Activated T-cell treated with anti-CD3 and anti-CD28 coated beads, Interleukin-2, amount 50 U/mL, for 4 hours (primary cell): ENCODE data around the gene NT5M. TPM values are rescaled to one million over a fixed set of nuclear protein-coding genes. Genes with fewer than 3 reads are reported as not detected.
"Not testable (repeated sequence)": the region's sequence is repeated elsewhere in the genome, so short reads cannot be mapped to it uniquely, and the experiment has no call there.

Source experiments
- ATAC-seq, 2 donors: fragments of 200-7000 bp; cut with Tn5 transposase; one replicate each; pipeline ENCODE4 v1.10.0; 2021
- DNase-seq: peaks from one replicate; pipeline ENCODE4 v3.0.0-alpha.2; 2020
- H3K27me3 Mint-ChIP-seq: one replicate; pipeline ENCODE4 v1.8.0; 2021; ENCODE audit warnings: low read depth, mixed read lengths
- H3K36me3 Mint-ChIP-seq: one replicate; pipeline ENCODE4 v1.8.0; 2022; ENCODE audit warnings: mixed read lengths; ENCODE audit not compliant: insufficient read depth
- H3K4me1 Mint-ChIP-seq: one replicate; pipeline ENCODE4 v1.8.0; 2021; ENCODE audit warnings: low read depth, mixed read lengths
- H3K4me3 Mint-ChIP-seq: one replicate; pipeline ENCODE4 v1.8.0; 2021; ENCODE audit warnings: mild to moderate bottlenecking, moderate library complexity, mixed read lengths
- H3K9me3 Mint-ChIP-seq: one replicate; pipeline ENCODE4 v1.8.0; 2021; ENCODE audit warnings: mixed read lengths
- total RNA-seq, 3 donors: library from RNA; stranded (reverse); gene quantifications; one replicate each; pipeline ENCODE4 v1.2.1, GENCODE V29; 2021

Gene NT5M
- total RNA-seq, 3 donors from 2014 or later, result 2.6 to 3.3 (median 3.2) TPM

- no peaks in the 10 kb centered on the region for H3K4me1 Mint-ChIP-seq
- no peaks in the 10 kb centered on the region for H3K36me3 Mint-ChIP-seq
- H3K4me3 Mint-ChIP-seq, result no peak overlapping the region
- peaks cover 2% of the 10 kb centered on the region for H3K27me3 Mint-ChIP-seq
- ATAC-seq (no peak), DNase-seq (no peak)
- no peaks in the 10 kb centered on the region for H3K9me3 Mint-ChIP-seq
These were observed 76.2 kb downstream of the NT5M start for GRCh38 chr17:17379197-17379991.

- no peaks in the 10 kb centered on the region for H3K4me1 Mint-ChIP-seq
- DNase-seq (no peak), ATAC-seq (no peak)
- no peak overlapping the region for H3K4me3 Mint-ChIP-seq
- no peaks in the 10 kb centered on the region for H3K36me3 Mint-ChIP-seq
- H3K9me3 Mint-ChIP-seq, result no peaks in the 10 kb centered on the region
- H3K27me3 Mint-ChIP-seq, result peaks cover 2% of the 10 kb centered on the region
These were observed 77.2 kb downstream of the NT5M start for GRCh38 chr17:17380145-17380925.

GRCh38 chr17:17381446-17382064, 78.4 kb downstream of the NT5M start:
- DNase-seq, result no peak
- no peak overlapping the region for H3K4me3 Mint-ChIP-seq
- ATAC-seq, result no peak
- H3K9me3 Mint-ChIP-seq, result no peaks in the 10 kb centered on the region
- H3K27me3 Mint-ChIP-seq, result peaks cover 2% of the 10 kb centered on the region
- H3K4me1 Mint-ChIP-seq, result no peaks in the 10 kb centered on the region
- no peaks in the 10 kb centered on the region for H3K36me3 Mint-ChIP-seq

GRCh38 chr17:17382065-17382459, 78.9 kb downstream of the NT5M start:
- H3K4me3 Mint-ChIP-seq, result no peak overlapping the region
- DNase-seq (no peak), ATAC-seq (no peak)
- H3K27me3 Mint-ChIP-seq, result peaks cover 2% of the 10 kb centered on the region
- H3K9me3 Mint-ChIP-seq, result no peaks in the 10 kb centered on the region
- no peaks in the 10 kb centered on the region for H3K36me3 Mint-ChIP-seq
- H3K4me1 Mint-ChIP-seq, result no peaks in the 10 kb centered on the region

DNA sequence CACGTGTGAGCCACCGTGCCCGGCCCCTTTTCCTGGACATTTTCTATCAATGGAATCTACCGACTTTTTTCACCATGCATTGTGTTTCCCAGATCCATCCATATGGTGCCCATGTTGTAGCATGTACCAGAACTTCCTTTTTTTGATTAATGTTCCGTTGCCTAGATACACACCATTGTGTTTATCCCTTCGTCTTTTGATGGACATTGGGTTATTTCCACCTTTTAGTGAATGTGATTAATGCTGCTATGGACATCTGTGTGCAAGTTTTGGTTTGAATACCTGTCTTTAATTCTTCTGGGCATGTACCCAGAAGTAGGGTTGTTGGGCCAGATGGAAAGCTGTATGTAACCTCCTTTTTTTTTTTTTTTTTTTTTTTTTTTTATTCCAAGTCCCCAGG, 79.8 kb downstream of the NT5M start:
- H3K36me3 Mint-ChIP-seq, result no peaks in the 10 kb centered on the region
- no peaks in the 10 kb centered on the region for H3K9me3 Mint-ChIP-seq
- ATAC-seq, result no peak
- no peak overlapping the region for H3K4me3 Mint-ChIP-seq
- peaks cover 2% of the 10 kb centered on the region for H3K27me3 Mint-ChIP-seq
- no peaks in the 10 kb centered on the region for H3K4me1 Mint-ChIP-seq
- DNase-seq, result no peak

DNA sequence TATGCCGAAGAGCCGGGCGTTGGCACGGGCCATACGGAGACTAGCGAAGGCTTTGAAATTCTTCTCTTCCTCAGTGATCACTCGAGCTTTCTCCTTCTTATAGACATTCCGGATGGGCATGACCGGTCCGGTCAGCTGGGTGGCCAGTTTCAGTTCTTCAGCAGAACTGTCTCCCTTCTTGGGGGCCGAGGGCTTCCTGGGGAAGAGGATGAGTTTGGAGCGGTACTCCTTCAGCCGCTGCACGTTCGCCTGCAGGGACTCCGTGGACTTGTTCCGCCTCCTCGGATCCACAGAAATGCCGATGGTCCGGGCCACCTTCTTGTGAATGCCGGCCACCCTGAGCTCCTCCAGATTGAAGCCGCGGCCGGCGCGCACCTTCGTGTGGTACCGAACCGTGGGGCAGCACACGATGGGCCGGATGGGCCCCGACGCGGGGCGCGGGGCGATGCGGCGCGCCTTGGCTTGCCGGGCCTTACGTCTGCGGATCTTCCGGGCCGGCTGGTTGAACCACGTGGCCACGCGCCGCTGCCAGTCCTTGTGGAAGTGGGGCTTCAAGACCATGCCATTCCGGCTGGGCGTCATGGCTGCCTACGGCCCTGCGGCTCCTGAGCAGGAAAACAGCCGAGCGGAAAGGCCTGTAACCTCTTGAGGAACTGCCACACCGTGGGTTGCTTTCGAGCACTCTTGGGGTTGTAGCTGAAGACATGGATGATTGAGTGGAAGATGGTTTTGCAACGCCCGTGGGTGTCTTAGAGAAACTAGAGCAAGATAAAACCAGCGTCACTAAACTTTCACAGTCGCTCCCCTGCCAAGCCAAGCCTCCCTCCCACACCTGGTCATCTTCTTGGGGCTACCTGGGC, 80.5 kb downstream of the NT5M start:
- not testable (repeated sequence) for H3K36me3 Mint-ChIP-seq, H3K4me3 Mint-ChIP-seq, DNase-seq, H3K27me3 Mint-ChIP-seq, H3K9me3 Mint-ChIP-seq, ATAC-seq, H3K4me1 Mint-ChIP-seq

GRCh38 chr17:17384291-17384615, 81.1 kb downstream of the NT5M start:
- peaks cover 2% of the 10 kb centered on the region for H3K27me3 Mint-ChIP-seq
- ATAC-seq (no peak), DNase-seq (no peak)
- H3K4me3 Mint-ChIP-seq, result no peak overlapping the region
- H3K9me3 Mint-ChIP-seq, result no peaks in the 10 kb centered on the region
- no peaks in the 10 kb centered on the region for H3K36me3 Mint-ChIP-seq
- H3K4me1 Mint-ChIP-seq, result no peaks in the 10 kb centered on the region

DNA sequence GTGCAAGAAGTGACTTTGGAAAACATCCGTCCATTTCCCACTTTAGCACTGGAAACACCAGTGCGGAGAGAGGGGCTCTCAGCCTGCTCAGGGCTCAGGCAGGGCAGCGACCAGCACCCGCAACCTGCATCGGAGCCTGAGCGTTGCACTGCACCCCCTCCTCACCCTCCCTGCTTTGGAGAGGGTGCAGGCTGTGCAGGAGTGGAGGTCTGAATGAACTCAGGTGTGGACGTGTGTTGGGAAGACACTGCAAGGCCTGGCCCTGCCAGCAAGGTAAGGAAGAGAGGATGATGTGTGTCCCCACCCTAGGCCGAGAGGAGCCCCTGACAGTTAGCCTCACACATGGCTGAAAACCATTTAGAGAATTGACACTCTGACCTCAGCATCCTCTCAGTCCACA, 81.8 kb downstream of the NT5M start:
- Mint-ChIP-seq H3K27me3 (no peaks in the 10 kb centered on the region), H3K9me3 (no peaks in the 10 kb centered on the region), H3K4me3 (no peak overlapping the region), H3K36me3 (no peaks in the 10 kb centered on the region), H3K4me1 (no peaks in the 10 kb centered on the region)
- no peak for DNase-seq
- ATAC-seq, result no peak

GRCh38 chr17:17385491-17385890, 82.3 kb downstream of the NT5M start:
- no peak for DNase-seq
- Mint-ChIP-seq H3K36me3 (no peaks in the 10 kb centered on the region), H3K9me3 (no peaks in the 10 kb centered on the region), H3K27me3 (no peaks in the 10 kb centered on the region), H3K4me3 (no peak overlapping the region), H3K4me1 (no peaks in the 10 kb centered on the region)
- no peak for ATAC-seq

DNA sequence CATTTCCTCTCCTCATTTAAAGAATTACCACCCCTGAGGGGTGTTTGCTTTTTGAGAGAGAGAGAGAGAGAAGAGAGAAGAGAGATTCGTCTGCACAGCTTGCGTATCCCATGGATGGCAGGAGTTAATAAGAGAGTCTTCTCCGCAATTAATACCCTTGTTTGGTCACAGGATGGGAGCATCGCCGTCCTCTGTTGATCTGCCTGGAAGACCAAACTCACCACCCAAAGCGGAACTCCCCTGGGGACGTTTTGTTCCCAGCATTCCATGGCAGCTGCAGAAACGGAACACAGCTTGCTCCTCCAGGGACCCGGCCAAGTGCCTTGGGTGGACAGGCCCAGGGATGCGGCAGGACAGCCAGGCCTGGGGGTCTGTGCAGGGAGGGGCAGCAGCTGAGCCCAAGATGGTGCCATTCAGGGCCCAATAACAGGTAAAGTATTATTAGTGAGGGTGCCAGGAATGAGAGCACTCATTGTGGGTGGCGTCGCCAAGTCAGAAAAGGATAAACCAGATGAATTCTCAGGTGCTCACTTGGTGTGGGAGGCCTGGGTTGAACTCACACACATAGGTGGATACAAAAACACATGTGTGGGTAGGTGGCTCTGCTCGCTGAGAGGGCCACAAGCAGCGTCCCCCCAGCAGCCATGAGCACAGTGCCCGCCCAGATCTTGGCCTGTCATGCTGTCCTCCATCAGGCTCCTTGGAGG, 83.1 kb downstream of the NT5M start:
- Mint-ChIP-seq H3K27me3 (no peaks in the 10 kb centered on the region), H3K4me3 (no peak overlapping the region), H3K9me3 (no peaks in the 10 kb centered on the region), H3K4me1 (peaks cover 2% of the 10 kb centered on the region), H3K36me3 (no peaks in the 10 kb centered on the region)
- no peak for ATAC-seq
- no peak for DNase-seq

DNA sequence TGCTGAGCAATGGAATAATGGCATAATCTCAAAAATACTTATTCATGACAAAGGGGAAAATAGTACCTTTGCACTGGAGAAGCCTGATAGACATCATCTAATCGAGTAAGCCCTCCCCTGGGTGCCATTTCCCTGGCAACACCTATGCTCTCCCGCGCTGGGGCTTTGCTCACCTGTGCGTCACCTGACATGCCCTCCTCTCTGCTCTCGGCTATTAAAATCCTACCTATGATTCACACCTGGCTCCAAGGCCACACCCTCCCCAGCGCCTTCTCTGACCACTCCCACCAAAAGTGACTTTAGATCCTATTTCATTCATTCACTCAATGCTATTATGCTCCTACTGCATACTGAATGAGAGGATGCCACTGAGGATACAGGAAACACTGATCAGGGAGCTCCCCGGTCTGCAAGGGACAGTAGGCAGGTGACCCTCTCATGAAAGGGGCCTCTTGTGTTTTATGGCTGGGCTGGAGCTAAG, 83.9 kb downstream of the NT5M start:
- H3K36me3 Mint-ChIP-seq, result no peaks in the 10 kb centered on the region
- H3K4me1 Mint-ChIP-seq, result peaks cover 10% of the 10 kb centered on the region

DNA sequence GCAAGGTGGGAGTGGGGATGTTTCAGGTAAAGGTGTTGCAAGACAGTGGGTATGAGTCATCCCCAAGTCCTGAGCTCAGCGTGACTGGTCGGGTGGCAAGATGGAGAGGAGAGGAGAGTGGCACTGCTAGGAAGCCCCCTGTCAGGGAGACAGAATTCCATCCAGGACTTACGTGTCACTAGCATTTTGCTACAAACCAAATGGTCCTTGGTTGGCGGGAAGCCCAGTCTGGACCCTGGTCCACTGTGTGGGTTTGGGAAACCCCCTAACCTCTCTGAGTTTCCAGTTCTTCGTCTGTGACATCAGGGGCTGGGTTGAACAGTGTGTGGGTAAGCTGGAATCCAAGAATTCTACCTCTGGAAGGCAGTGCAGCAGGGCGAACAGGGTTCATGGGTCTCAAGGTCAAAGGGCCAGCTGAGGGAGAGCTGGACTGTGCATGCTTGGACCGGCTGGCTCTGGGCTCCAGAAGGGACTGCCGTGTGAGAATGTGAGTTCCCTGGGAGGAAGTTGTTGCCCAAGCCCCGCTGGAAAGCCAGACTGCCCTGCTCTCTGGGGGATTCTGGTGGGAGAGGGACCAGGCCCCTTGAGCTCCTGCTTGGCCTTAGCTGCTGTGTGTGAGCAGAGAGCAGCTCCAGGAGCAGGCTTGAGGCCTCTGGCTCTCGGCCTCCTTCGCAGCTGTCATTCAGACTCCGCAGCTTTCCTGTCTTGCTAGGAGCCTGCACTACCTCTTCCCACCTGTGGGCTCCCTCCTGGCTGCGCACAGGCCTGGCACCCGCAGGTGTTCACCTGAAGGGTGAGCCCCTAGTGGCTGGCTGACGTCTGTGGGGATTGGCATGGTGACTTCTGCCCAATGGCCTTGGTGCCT, 84.6 kb downstream of the NT5M start:
- no peak for DNase-seq
- no peak for ATAC-seq
- H3K4me1 Mint-ChIP-seq, result peaks cover 15% of the 10 kb centered on the region
- no peaks in the 10 kb centered on the region for H3K27me3 Mint-ChIP-seq
- no peaks in the 10 kb centered on the region for H3K36me3 Mint-ChIP-seq
- H3K9me3 Mint-ChIP-seq, result no peaks in the 10 kb centered on the region
- H3K4me3 Mint-ChIP-seq, result no peak overlapping the region

More for the DNA sequence above, 83.9 kb downstream of the NT5M start:
- no peak overlapping the region for H3K4me3 Mint-ChIP-seq
- DNase-seq, result no peak
- no peak for ATAC-seq
- H3K27me3 Mint-ChIP-seq, result no peaks in the 10 kb centered on the region
- H3K9me3 Mint-ChIP-seq, result no peaks in the 10 kb centered on the region
